ENCODE results near the gene SAFB. TPM values are rescaled to one million over a fixed set of nuclear protein-coding genes. Genes with fewer than 3 reads are reported as not detected.

SAFB gene
- polyA plus RNA-seq, 2 of the 4 experiments (the other 2 are of a cell fraction): 55.0 to 74.0 TPM

GRCh38 chr19:5609881-5610448, 12.9 kb upstream of the SAFB start:
- ChIA-PET POLR2A (no interaction called here), CTCF (interaction anchor here (1.0 to 1.1 kb wide), 3 partner anchors 11 to 476 kb away, joined by 3 to 5 read pairs (median 4); no protein-coding TSS in a partner anchor)
- no peak for FAIRE-seq
- H3K4me3 ChIP-seq: no peak overlapping the region
- no peak overlapping the region for H3K4me2 ChIP-seq
- H3K9me3 ChIP-seq: no peaks in the 10 kb centered on the region
- H3K27ac ChIP-seq: no peak overlapping the region
- 95% methylated on average over 16 of the region's 16 CpGs for WGBS (ENCODE audit: missing lambda C conversion rate)
- no peak for DNase-seq (ENCODE audit: low read depth in 1 of 2, low spot score in 1 of 2)
- ATAC-seq: no peak
- no peak for TF ChIP-seq ELK1 (IDR thresholded peaks at IDR 0.05; ENCODE audit: low read depth, low read length)
- TF ChIP-seq ESRRA (IDR thresholded peaks at IDR 0.05; ENCODE audit: borderline replicate concordance, low read length): no peak
- TF ChIP-seq CEBPB (IDR thresholded peaks at IDR 0.05): no peak
- TF ChIP-seq CBX8 (IDR thresholded peaks at IDR 0.05): no peak
- no peak for TF ChIP-seq CBX2 (IDR thresholded peaks at IDR 0.05; ENCODE audit: borderline replicate concordance, low read depth)
- TF ChIP-seq ZNF302 (CRISPR knock-in tag; IDR thresholded peaks at IDR 0.05): no peak
- TF ChIP-seq REST (IDR thresholded peaks at IDR 0.05): no peak
- no peak for TF ChIP-seq HEYL (CRISPR knock-in tag; IDR thresholded peaks at IDR 0.05)
- TF ChIP-seq CHD4 (IDR thresholded peaks at IDR 0.05; ENCODE audit: borderline replicate concordance): no peak
- no peaks in the 10 kb centered on the region for H3K4me1 ChIP-seq

GRCh38 chr19:5612891-5613865, 9.7 kb upstream of the SAFB start:
- POLR2A ChIA-PET: no interaction called here
- WGBS (ENCODE audit: missing lambda C conversion rate): 89% methylated on average over 15 of the region's 15 CpGs
- ATAC-seq (no peak), DNase-seq (ENCODE audit: low read depth in 1 of 2, low spot score in 1 of 2) (no peak), FAIRE-seq (no peak)
- Histone ChIP-seq H3K4me3 (no peak overlapping the region), H3K9me3 (no peaks in the 10 kb centered on the region), H3K27ac (no peak overlapping the region), H3K4me1 (no peaks in the 10 kb centered on the region), H3K4me2 (no peak overlapping the region)
- no peak for TF ChIP-seq BCL3 (IDR thresholded peaks at IDR 0.05)
- TF ChIP-seq FOSL2 (IDR thresholded peaks at IDR 0.05): no peak
- no peak for TF ChIP-seq FOSL2 (CRISPR knock-in tag; IDR thresholded peaks at IDR 0.05)
- TF ChIP-seq SMC3 (IDR thresholded peaks at IDR 0.05): no peak
- no peak for TF ChIP-seq KDM1A (IDR thresholded peaks at IDR 0.05; ENCODE audit: low read depth)
- TF ChIP-seq ZC3H11A (IDR thresholded peaks at IDR 0.05): no peak
- no peak for TF ChIP-seq EP300 (IDR thresholded peaks at IDR 0.05)
- no peak for TF ChIP-seq JUNB (IDR thresholded peaks at IDR 0.05)
- no peak for TF ChIP-seq RAD21 (conservative IDR thresholded peaks at IDR 0.05 in 1 of 2, IDR thresholded peaks at IDR 0.05 in 1 of 2)
- CTCF ChIA-PET: no interaction called here
